Pancreas (tissue), 10 donors: ENCODE data around the gene COL20A1. TPM values are rescaled to one million over a fixed set of nuclear protein-coding genes. Genes with fewer than 3 reads are reported as not detected.

ENCODE experiments used
- ATAC-seq, 4 donors: fragments of 200-7000 bp; cut with Tn5 transposase; one replicate each; pipeline versions ENCODE4 v1.8.0 to v1.9.1; 2020; ENCODE audit warnings: mild to moderate bottlenecking in 4 of 4, moderate library complexity in 4 of 4
- DNase-seq, 6 donors: peaks; one replicate each; pipeline ENCODE4 v3.0.0-alpha.2; 2020
- FAIRE-seq: peaks from 2 replicates; lab custom pipeline; 2012; peaks lifted over from hg19 to GRCh38; lab: Jason Lieb, UNC
- H3K27ac ChIP-seq, 4 donors: fragments of 200-600 bp; sonication (generic); 1 replicate in 3 of 4; 2 replicates in 1 of 4; pipeline versions ENCODE4 v1.5.0 to v1.8.0; 2020
- H3K27me3 ChIP-seq, 4 donors: fragments of 200-600 bp; one replicate each; pipeline ENCODE4 v1.8.0; 2021
- H3K36me3 ChIP-seq, 3 donors: fragments of 200-600 bp; sonication (generic) in 1 of 3; one replicate each; pipeline versions ENCODE4 v1.5.0 to v1.8.0; 2020 to 2021
- H3K4me1 ChIP-seq, 3 donors: fragments of 200-600 bp; one replicate each; pipeline ENCODE4 v1.8.0; 2021
- H3K4me3 ChIP-seq, 4 donors: fragments of 200-600 bp; sonication (generic) in 2 of 4; one replicate each; pipeline versions ENCODE4 v1.5.0 to v1.8.0; 2020 to 2021
- H3K9me3 ChIP-seq, 4 donors: fragments of 200-600 bp; one replicate each; pipeline ENCODE4 v1.8.0; 2021
- WGBS, 2 donors: extraction: QIAGEN DNeasy Blood & Tissue Kit; methylation state at CpG; one replicate each; pipeline ENCODE4 v1.1.7; 2013; 5-methylcytosine and 5-hydroxymethylcytosine counted together
- intact Hi-C, 3 donors: fragments of 100-400 bp; cut with DNase I; formaldehyde crosslinking; loops; one replicate each; pipeline versions ENCODE4 v1.11.1 to v1.14.2; 2022
- polyA plus RNA-seq, 2 donors: library from polyadenylated mRNA; stranded (reverse); fragments of 200-250 nt; gene quantifications; one replicate each; pipeline ENCODE4 v1.2.3, GENCODE V29; 2013
- total RNA-seq, 6 donors: library from RNA; stranded (reverse); fragmentation: NEBNext Ultra II Directional in 4 of 6; extraction: Animal tissue kit (Norgen Biotek cat#: 25700) in 4 of 6; gene quantifications; one replicate each; pipeline versions ENCODE4 v1.2.1 to v1.2.4, GENCODE V29; 2021 to 2023
- TF ChIP-seq, protein P1 (sequence below), 4 donors: fragments of 200-600 bp; sonication (generic) in 3 of 4; IDR thresholded peaks; one replicate each; pipeline versions ENCODE4 v1.5.0 to v1.8.0; 2021; ENCODE audit warnings: antibody characterized with exemption in 4 of 4
- donor health status: healthy with polysubstance abuse.
- donor health status: DM: no; HTN: no; CAD: no; lungs with moderate emphysema.
- donor health status: DM: no; HTN: no; CAD: no.
- donor health status: control.
- donor health status: control.
- donor health status: Bipolar disorder and iron deficiency.
- donor health status: DM: yes; HTN: yes; CAD: no.
- donor health status: DM: no; HTN: no; CAD: no.
- donor health status: DM: no; HTN: no; CAD: no.
- donor health status: DM: yes; HTN: yes; CAD: no.

COL20A1 gene
- total and polyA plus RNA-seq, 8 donors, result 0.05 TPM; not detected in 7

DNA sequence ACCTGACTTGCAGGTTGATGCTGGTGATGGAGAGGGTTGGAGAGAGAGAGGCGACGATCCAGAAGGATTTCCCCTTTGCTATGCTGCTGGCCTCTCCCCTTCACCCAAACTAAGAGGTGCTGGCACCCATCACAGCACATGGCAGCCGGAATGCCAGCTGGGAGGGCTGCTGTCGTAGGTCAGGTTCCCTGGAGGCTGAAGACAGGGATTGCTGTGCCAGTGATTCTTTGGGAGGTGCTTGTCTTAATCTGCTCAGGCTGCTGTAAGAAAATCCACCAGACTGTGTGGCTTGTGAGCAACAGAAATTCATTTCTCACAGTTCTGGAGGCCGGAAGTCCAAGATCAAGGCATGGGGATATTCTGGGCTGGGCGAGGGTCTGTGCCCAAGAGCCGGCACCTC, 24.7 kb upstream of the COL20A1 start:
- intact Hi-C loops, result no loop called here
- H3K4me1 ChIP-seq, result peaks cover 0 to 3% (median 3%) of the 10 kb centered on the region in 3 donors
- DNase-seq, result no peak
- ATAC-seq, result no peak
- H3K27me3 ChIP-seq, result no peaks in the 10 kb centered on the region
- WGBS, 2 donors, result 48 to 63% methylated on average over 7 of the region's 7 CpGs
- H3K4me3 ChIP-seq, result no peak overlapping the region
- H3K27ac ChIP-seq, result no peak overlapping the region
- no peaks in the 10 kb centered on the region for H3K9me3 ChIP-seq
- TF ChIP-seq, protein P1, sequence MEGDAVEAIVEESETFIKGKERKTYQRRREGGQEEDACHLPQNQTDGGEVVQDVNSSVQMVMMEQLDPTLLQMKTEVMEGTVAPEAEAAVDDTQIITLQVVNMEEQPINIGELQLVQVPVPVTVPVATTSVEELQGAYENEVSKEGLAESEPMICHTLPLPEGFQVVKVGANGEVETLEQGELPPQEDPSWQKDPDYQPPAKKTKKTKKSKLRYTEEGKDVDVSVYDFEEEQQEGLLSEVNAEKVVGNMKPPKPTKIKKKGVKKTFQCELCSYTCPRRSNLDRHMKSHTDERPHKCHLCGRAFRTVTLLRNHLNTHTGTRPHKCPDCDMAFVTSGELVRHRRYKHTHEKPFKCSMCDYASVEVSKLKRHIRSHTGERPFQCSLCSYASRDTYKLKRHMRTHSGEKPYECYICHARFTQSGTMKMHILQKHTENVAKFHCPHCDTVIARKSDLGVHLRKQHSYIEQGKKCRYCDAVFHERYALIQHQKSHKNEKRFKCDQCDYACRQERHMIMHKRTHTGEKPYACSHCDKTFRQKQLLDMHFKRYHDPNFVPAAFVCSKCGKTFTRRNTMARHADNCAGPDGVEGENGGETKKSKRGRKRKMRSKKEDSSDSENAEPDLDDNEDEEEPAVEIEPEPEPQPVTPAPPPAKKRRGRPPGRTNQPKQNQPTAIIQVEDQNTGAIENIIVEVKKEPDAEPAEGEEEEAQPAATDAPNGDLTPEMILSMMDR (IDR thresholded peaks at IDR 0.05), result no peak
- FAIRE-seq, result no peak
- no peaks in the 10 kb centered on the region for H3K36me3 ChIP-seq

DNA sequence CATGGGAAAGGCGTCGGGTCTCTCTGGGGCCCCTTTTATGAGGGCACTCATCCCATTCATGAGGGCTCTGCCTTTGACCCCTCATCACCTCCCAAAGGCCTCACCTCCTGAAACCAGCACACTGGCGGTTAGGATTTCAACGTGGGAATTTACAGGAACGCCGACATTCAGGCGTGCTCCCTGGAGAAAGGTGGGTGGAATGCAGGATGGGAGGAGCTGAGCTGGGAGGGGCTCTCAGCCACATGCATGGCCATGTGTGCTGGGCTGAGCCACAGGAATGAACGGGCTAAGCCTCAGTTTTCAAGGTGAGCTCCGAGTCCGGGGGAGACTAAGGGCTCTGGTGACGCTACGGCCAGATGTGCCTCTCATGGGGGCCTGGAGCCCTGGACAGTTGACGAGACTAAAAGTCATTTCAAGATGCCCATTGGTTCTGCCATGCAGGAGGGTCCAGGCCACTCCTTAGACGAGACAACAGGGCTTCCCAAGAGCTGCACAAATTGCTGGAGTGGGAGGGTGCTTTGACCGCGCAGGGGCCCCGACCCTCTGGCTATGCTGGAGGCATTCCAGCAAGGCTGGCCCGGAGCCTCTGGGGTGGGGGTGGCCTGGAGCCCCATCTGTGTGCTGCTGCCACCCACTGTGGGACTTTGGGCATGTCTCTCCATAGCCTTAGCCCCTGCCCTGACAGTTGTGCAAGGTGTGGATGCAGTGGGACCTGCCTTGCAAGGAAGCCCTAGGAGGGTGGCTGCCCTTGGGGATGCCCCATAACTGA, 24.1 kb upstream of the COL20A1 start:
- no peaks in the 10 kb centered on the region for H3K27me3 ChIP-seq
- no peak overlapping the region for H3K27ac ChIP-seq
- H3K4me3 ChIP-seq, result no peak overlapping the region
- TF ChIP-seq, protein P1 (IDR thresholded peaks at IDR 0.05), result no peak
- 27 to 36% methylated on average over 18 of the region's 18 CpGs for WGBS, 2 donors
- H3K9me3 ChIP-seq, result no peaks in the 10 kb centered on the region
- ATAC-seq (no peak), FAIRE-seq (no peak), DNase-seq (no peak)
- intact Hi-C loops, result no loop called here
- no peaks in the 10 kb centered on the region for H3K36me3 ChIP-seq
- peaks cover 0 to 6% (median 3%) of the 10 kb centered on the region in 3 donors for H3K4me1 ChIP-seq

DNA sequence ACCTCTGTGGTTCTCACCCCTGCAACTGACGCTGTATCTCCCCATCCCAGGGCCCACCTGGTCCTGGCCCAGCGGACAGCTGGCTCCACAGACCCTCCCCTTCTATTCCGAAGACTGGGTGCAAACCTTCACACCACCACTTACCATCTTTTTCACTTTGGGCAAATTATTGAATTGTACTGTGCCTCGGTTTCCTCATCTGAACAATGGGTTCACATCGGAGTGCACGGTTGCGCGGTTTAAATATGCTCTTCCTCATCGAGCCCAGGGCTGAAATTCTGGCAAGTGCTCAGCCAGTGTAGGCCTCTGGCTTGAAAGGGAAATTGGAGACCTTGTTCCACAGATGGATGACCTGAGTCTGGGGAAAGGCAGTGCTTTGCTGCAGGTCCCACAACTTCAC, 23.3 kb upstream of the COL20A1 start:
- no peak for DNase-seq
- intact Hi-C loops, result no loop called here
- ATAC-seq, result no peak
- WGBS, 2 donors, result 87 to 88% methylated on average over 9 of the region's 9 CpGs
- H3K9me3 ChIP-seq, result no peaks in the 10 kb centered on the region
- H3K27me3 ChIP-seq, result no peaks in the 10 kb centered on the region
- H3K27ac ChIP-seq, result no peak overlapping the region
- H3K4me1 ChIP-seq, result peaks cover 0 to 15% (median 3%) of the 10 kb centered on the region in 3 donors
- H3K36me3 ChIP-seq, result no peaks in the 10 kb centered on the region
- no peak overlapping the region for H3K4me3 ChIP-seq
- no peak for FAIRE-seq
- TF ChIP-seq, protein P1 (IDR thresholded peaks at IDR 0.05), result no peak

DNA sequence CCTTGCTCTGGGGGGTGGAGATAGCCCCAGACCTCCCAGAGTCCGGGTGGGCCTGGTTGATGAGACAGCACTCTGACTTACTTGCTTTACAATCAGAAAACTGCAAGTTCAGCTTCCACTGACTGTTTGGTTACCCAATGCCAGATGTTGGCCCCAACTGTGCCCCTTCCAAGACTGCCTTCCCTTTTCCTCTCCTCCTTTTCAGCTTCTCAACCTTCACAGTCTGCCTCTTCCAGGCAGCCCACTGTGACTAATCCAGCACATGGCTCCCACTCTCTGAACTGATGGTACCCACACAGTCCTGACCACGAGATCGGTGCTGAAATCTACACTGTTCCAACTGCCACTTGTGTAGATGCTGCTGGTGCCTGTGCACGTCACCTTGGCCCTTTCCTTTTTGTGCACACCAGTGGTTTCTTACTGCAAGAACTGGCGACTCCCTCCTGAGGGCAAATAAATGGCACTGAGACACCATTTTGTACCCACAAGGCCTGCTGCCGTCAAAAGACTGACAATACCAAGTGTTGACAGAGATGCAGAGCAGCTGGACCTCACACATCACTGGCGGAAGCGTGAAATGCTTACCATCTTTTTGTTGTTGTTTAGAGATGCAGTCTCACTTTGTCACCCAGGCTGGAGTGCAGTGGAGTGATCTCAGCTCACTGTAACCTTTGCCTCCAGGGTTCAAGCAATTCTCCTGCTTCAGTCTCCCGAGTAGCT, 22.2 kb upstream of the COL20A1 start:
- Histone ChIP-seq H3K4me3 (no peak overlapping the region), H3K36me3 (no peaks in the 10 kb centered on the region), H3K27me3 (no peaks in the 10 kb centered on the region), H3K27ac (no peak overlapping the region), H3K4me1 (peaks cover 0 to 18% (median 7%) of the 10 kb centered on the region in 3 donors), H3K9me3 (no peaks in the 10 kb centered on the region)
- intact Hi-C loops, result no loop called here
- ATAC-seq (no peak), DNase-seq (no peak), FAIRE-seq (no peak)
- WGBS, 2 donors, result 88 to 90% methylated on average over 9 of the region's 9 CpGs
- TF ChIP-seq, protein P1 (IDR thresholded peaks at IDR 0.05), result no peak
